GM23338 (cell line): ENCODE results near the gene KCNMB2.

Source experiments
- CREB1 ChIP-seq: fragments of 250-450 bp; sonication (Bioruptor Pico); IDR thresholded peaks from 2 replicates; pipeline ENCODE4 v1.5.0; 2020; ENCODE audit warnings: low read depth, mild to moderate bottlenecking, moderate library complexity
- EZH2 ChIP-seq: fragments of 200-600 bp; sonication (generic); IDR thresholded peaks from one replicate; pipeline ENCODE4 v1.8.0; 2017; ENCODE audit warnings: antibody characterized with exemption, mild to moderate bottlenecking, low read depth; ENCODE audit not compliant: unreplicated experiment
- EZH2phosphoT487 ChIP-seq: fragments of 200-600 bp; sonication (generic); IDR thresholded peaks from one replicate; pipeline ENCODE4 v1.8.1; 2018; ENCODE audit warnings: antibody characterized with exemption; ENCODE audit not compliant: unreplicated experiment
- JUNB ChIP-seq: IDR thresholded peaks from one replicate; pipeline ENCODE4 v1.6.1; 2016; ENCODE audit warnings: antibody characterized with exemption; ENCODE audit not compliant: unreplicated experiment
- POLR2AphosphoS5 ChIP-seq: IDR thresholded peaks from 2 replicates; pipeline ENCODE4 v1.6.1; 2016; ENCODE audit warnings: antibody characterized with exemption, low read depth
- TF ChIP-seq, protein P1 (sequence below), 2 experiments: fragments of 200-600 bp in 1 of 2; sonication (generic) in 1 of 2; conservative IDR thresholded peaks; 2 replicates each; pipeline versions ENCODE4 v1.5.1 to v1.6.1; 2016 to 2017; ENCODE audit warnings: antibody characterized with exemption in 2 of 2, low read depth in 2 of 2, mild to moderate bottlenecking in 2 of 2, moderate library complexity in 1 of 2
- TF ChIP-seq, protein P2 (sequence below): IDR thresholded peaks from one replicate; pipeline ENCODE4 v1.6.1; 2018; ENCODE audit warnings: antibody characterized with exemption; ENCODE audit not compliant: unreplicated experiment

DNA sequence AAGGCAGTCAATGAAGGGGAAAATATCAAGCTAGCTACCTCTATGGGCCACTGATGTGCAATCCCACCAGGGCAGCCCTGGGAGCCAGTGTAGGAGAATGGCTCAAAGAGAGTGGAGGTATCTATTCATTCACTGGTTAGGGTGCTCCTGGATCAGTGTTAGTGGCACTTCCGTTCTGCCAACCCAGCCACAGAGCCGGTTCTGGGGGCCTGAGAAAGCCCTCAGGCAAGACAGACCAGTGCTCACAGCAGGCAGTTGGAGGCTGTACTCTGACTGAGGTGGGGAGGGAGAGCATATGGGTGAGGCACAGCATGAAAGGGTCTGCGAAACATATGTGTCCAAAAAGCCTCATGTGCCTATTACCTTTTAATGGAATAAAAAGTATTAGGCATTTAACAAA lies 109.3 kb downstream of the KCNMB2 start:
- TF ChIP-seq, protein P1, sequence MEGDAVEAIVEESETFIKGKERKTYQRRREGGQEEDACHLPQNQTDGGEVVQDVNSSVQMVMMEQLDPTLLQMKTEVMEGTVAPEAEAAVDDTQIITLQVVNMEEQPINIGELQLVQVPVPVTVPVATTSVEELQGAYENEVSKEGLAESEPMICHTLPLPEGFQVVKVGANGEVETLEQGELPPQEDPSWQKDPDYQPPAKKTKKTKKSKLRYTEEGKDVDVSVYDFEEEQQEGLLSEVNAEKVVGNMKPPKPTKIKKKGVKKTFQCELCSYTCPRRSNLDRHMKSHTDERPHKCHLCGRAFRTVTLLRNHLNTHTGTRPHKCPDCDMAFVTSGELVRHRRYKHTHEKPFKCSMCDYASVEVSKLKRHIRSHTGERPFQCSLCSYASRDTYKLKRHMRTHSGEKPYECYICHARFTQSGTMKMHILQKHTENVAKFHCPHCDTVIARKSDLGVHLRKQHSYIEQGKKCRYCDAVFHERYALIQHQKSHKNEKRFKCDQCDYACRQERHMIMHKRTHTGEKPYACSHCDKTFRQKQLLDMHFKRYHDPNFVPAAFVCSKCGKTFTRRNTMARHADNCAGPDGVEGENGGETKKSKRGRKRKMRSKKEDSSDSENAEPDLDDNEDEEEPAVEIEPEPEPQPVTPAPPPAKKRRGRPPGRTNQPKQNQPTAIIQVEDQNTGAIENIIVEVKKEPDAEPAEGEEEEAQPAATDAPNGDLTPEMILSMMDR (conservative IDR thresholded peaks at IDR 0.05; ENCODE audit: low read depth in 2 of 2): no peak
- no peak for TF ChIP-seq EZH2
- TF ChIP-seq CREB1 (CRISPR knock-in tag): no peak
- no peak for TF ChIP-seq POLR2AphosphoS5
- TF ChIP-seq JUNB: no peak
- TF ChIP-seq, protein P2, sequence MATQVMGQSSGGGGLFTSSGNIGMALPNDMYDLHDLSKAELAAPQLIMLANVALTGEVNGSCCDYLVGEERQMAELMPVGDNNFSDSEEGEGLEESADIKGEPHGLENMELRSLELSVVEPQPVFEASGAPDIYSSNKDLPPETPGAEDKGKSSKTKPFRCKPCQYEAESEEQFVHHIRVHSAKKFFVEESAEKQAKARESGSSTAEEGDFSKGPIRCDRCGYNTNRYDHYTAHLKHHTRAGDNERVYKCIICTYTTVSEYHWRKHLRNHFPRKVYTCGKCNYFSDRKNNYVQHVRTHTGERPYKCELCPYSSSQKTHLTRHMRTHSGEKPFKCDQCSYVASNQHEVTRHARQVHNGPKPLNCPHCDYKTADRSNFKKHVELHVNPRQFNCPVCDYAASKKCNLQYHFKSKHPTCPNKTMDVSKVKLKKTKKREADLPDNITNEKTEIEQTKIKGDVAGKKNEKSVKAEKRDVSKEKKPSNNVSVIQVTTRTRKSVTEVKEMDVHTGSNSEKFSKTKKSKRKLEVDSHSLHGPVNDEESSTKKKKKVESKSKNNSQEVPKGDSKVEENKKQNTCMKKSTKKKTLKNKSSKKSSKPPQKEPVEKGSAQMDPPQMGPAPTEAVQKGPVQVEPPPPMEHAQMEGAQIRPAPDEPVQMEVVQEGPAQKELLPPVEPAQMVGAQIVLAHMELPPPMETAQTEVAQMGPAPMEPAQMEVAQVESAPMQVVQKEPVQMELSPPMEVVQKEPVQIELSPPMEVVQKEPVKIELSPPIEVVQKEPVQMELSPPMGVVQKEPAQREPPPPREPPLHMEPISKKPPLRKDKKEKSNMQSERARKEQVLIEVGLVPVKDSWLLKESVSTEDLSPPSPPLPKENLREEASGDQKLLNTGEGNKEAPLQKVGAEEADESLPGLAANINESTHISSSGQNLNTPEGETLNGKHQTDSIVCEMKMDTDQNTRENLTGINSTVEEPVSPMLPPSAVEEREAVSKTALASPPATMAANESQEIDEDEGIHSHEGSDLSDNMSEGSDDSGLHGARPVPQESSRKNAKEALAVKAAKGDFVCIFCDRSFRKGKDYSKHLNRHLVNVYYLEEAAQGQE: no peak
- no peak for TF ChIP-seq EZH2phosphoT487
